ENCODE data around the gene GRIA4. TPM values are rescaled to one million over a fixed set of nuclear protein-coding genes. Genes with fewer than 3 reads are reported as not detected.

The GRIA4 gene
- total RNA-seq, 4 donors from 2014 or later = 0.08 to 1.0 (median 0.76) TPM

DNA sequence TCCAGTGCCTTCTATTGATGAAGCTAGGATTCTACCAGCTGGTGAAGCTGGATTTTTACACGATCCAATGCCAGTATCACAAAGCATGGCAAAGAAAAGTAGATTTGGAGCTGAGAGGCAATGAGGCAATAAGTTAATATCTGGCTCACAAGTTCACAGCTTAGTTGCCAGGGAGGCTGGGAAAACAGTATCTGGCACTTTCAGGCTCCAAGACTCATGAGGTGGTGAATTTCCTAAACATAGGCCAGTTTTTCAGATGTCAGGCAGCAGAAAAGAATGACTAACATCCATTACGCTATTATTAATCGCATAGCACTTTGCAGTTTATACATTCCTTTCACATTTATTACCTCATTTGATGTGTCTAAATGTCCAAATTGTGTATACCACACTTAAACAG, 122.7 kb downstream of the GRIA4 start:
- intact Hi-C loops (cut with DNase I; ENCODE audit: low total_unique reads) = no loop called here
- 71 to 73% methylated on average over 3 of the region's 3 CpGs for WGBS, 2 donors
- H3K4me3 ChIP-seq (ENCODE audit: low read depth, poor library complexity, severe bottlenecking) = no peak overlapping the region
- no peak for DNase-seq (ENCODE audit: low spot score in 2 of 2)
- TF ChIP-seq, protein P1, sequence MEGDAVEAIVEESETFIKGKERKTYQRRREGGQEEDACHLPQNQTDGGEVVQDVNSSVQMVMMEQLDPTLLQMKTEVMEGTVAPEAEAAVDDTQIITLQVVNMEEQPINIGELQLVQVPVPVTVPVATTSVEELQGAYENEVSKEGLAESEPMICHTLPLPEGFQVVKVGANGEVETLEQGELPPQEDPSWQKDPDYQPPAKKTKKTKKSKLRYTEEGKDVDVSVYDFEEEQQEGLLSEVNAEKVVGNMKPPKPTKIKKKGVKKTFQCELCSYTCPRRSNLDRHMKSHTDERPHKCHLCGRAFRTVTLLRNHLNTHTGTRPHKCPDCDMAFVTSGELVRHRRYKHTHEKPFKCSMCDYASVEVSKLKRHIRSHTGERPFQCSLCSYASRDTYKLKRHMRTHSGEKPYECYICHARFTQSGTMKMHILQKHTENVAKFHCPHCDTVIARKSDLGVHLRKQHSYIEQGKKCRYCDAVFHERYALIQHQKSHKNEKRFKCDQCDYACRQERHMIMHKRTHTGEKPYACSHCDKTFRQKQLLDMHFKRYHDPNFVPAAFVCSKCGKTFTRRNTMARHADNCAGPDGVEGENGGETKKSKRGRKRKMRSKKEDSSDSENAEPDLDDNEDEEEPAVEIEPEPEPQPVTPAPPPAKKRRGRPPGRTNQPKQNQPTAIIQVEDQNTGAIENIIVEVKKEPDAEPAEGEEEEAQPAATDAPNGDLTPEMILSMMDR (IDR thresholded peaks at IDR 0.05) = no peak

DNA sequence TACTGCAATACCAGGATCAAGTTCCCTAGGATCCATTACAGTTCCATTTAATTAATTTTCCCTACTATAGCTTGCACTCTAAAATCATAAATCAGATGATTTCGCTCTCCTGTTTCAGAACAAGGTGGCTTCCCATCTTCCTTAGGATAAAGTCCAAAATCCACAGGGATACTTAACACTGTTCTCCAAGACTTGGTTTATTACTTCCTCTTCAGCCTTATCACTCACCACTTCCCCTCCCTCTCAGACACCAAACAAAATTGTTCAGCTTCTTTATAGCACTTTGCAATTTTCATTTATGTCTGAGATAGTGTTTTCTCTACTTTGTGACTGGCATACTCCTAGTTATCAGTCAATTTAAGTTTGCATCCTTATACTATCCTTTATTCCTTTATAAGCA, 124.6 kb downstream of the GRIA4 start:
- intact Hi-C loops (cut with DNase I; ENCODE audit: low total_unique reads) = no loop called here
- no peak overlapping the region for H3K4me3 ChIP-seq (ENCODE audit: low read depth, poor library complexity, severe bottlenecking)
- TF ChIP-seq POLR2A (IDR thresholded peaks at IDR 0.05) = no peak
- TF ChIP-seq, protein P1 (IDR thresholded peaks at IDR 0.05) = no peak
- 95 to 100% methylated on average over 1 of the region's 1 CpG for WGBS, 2 donors
- no peak for DNase-seq (ENCODE audit: low spot score in 2 of 2)

DNA sequence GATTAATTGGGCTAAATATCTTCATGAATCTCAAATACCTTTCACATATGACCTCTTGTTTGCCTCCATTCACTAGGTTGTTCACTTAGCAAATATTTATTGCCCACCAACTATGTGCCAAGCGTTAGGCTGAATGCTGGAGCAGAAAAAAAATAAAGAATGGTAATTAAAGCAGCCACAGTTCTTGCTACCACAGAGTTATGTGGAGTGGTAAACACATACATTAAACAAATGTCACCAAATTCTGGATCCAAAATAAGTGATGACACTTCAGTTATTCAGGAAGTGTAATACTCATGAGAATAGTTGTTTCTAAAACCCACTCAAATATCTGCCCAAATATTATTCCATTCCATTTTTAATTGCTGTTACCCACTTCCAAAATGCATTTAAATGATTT, 128.4 kb downstream of the GRIA4 start:
- TF ChIP-seq POLR2A (IDR thresholded peaks at IDR 0.05) = no peak
- 90 to 92% methylated on average over 1 of the region's 1 CpG for WGBS, 2 donors
- intact Hi-C loops (cut with DNase I; ENCODE audit: low total_unique reads) = no loop called here
- no peak for DNase-seq (ENCODE audit: low spot score in 2 of 2)
- no peak overlapping the region for H3K4me3 ChIP-seq (ENCODE audit: low read depth, poor library complexity, severe bottlenecking)

DNA sequence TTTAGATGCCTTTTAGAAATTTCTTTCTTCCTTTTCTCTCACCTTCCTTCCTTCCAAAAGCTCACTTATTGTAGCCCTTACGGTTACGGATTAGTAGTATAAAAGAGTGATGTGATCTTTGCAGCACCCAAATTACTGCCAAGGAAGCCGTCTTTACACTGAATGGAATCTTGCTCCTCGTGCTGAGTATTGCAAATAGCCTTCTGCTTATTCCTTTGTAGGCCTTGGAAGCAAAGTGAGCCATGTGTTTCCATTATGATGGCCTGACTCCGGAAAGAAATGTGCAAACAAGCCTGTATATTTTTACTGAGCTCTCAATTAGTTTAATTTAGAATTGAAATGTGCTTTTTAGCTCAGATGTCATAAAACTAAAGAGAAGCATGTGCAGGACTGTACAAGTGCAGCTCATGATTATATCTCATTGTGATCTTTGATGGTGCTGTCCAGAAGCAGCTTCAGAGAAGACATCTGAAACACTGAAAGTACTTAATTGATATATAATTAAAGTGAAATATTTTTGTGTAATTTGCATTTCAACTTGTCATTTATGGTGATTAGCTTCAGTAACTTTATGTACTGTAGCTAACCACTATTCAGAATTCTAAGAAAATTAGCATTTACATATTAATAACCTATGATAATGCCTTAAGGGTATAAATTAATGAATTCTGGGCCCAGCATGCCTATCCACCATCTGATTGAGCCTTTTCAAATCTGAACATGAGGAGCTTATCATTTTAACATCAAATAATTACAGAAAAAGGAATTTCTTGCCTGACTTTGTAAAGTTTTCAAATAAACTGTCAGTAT, 129.3 kb downstream of the GRIA4 start:
- 35 to 41% methylated on average over 5 of the region's 5 CpGs for WGBS, 2 donors
- DNase-seq (ENCODE audit: low spot score in 2 of 2) = no peak
- intact Hi-C loops (cut with DNase I; ENCODE audit: low total_unique reads) = no loop called here

DNA sequence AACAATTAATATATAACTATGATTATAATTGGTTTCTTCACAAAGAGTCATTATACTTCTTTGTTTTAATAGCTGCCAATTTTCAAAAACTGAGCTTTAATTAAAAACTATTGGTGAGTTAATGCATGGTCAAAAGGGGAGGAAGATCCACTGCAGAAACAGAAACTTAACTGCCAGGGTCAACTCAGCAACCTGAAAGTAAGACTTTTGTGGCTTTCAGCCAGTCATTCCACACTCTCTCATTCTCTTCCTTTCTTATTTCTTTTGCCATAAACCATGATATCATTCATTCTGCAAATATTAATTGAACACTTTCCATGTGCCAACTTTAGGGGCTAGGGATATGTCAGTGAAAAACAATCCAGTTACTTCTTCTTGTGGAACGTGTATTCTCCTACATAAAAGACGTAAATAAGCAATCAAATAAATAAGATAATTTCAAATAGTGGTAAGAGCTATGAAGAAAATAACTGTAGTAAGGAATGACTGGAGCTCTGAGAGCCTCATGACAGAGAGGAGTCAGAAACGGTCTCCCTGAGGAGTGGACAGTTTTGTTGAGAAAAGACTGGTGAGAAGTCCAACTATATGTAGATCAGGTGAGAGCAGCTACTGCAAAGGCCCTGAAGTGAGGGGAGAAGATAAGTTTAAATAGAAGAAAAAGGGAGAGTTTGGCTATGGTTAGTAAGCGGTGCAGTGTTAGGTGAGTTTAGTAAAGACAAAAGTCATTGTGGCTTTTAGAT, 130.5 kb downstream of the GRIA4 start:
- no peak overlapping the region for H3K4me3 ChIP-seq (ENCODE audit: low read depth, poor library complexity, severe bottlenecking)
- no peak for DNase-seq (ENCODE audit: low spot score in 2 of 2)
- WGBS, 2 donors = 83 to 88% methylated on average over 4 of the region's 4 CpGs
- intact Hi-C loops (cut with DNase I; ENCODE audit: low total_unique reads) = no loop called here
- no peak for TF ChIP-seq POLR2A (IDR thresholded peaks at IDR 0.05)
- TF ChIP-seq, protein P1 (IDR thresholded peaks at IDR 0.05) = no peak

More for the DNA sequence above, 129.3 kb downstream of the GRIA4 start:
- TF ChIP-seq, protein P1 (IDR thresholded peaks at IDR 0.05) = no peak
- TF ChIP-seq POLR2A (IDR thresholded peaks at IDR 0.05) = no peak
- no peak overlapping the region for H3K4me3 ChIP-seq (ENCODE audit: low read depth, poor library complexity, severe bottlenecking)

DNA sequence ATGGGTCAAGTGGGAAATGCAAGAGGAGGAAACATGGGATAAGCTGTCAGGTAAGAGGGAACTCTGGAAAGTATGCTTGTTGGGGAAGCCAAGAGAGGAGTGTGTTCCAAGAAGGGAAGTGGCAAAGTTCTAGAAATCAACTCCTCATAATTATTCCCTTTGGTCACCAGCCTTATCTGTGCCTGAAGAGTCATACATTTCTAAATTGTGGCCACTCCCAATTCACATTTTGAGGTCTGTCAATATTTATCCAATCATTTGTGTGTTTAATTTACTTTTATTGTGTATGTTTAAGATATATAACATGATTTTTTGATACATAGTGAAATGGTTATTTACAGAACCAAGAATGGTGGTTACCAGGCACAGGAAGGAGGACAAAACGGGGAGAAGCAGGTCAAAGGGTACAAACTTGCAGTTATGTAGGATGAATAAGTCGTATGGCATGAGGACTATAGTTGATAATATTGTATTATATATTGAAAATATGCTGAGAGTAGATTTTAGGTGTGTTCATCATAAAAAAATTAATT, 131.7 kb downstream of the GRIA4 start:
- DNase-seq (ENCODE audit: low spot score in 2 of 2) = no peak
- H3K4me3 ChIP-seq (ENCODE audit: low read depth, poor library complexity, severe bottlenecking) = no peak overlapping the region
- intact Hi-C loops (cut with DNase I; ENCODE audit: low total_unique reads) = no loop called here
- WGBS, 2 donors = 82 to 87% methylated on average over 2 of the region's 2 CpGs
- TF ChIP-seq, protein P1 (IDR thresholded peaks at IDR 0.05) = no peak
- TF ChIP-seq POLR2A (IDR thresholded peaks at IDR 0.05) = no peak

All from lower leg skin (tissue), 4 donors.